Measurements from ENCODE around the gene COX20.

- TF ChIP-seq EZH2 (IDR thresholded peaks at IDR 0.05; ENCODE audit: low read depth), result no peak
- TF ChIP-seq, protein P1, sequence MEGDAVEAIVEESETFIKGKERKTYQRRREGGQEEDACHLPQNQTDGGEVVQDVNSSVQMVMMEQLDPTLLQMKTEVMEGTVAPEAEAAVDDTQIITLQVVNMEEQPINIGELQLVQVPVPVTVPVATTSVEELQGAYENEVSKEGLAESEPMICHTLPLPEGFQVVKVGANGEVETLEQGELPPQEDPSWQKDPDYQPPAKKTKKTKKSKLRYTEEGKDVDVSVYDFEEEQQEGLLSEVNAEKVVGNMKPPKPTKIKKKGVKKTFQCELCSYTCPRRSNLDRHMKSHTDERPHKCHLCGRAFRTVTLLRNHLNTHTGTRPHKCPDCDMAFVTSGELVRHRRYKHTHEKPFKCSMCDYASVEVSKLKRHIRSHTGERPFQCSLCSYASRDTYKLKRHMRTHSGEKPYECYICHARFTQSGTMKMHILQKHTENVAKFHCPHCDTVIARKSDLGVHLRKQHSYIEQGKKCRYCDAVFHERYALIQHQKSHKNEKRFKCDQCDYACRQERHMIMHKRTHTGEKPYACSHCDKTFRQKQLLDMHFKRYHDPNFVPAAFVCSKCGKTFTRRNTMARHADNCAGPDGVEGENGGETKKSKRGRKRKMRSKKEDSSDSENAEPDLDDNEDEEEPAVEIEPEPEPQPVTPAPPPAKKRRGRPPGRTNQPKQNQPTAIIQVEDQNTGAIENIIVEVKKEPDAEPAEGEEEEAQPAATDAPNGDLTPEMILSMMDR (conservative IDR thresholded peaks at IDR 0.05), result no peak
Observed at GRCh38 chr1:244836135-244836521, 670 bp downstream of the COX20 start.

All from PC-9 (cell line).